OCI-LY7 (cell line): ENCODE data around the gene CD36. TPM values are rescaled to one million over a fixed set of nuclear protein-coding genes. Genes with fewer than 3 reads are reported as not detected.

Experiments used
- BruUV-seq: library from RNA; stranded (reverse); fragments of 400-500 nt; replicated peaks from 2 replicates; lab custom pipeline; 2021; lab: Mats Ljungman, UMichigan
- CTCF ChIA-PET: fragments of 300-600 bp; sonication (Branson Sonifier 250); formaldehyde crosslinking; loops from one replicate; lab custom pipeline; 2022; ENCODE audit warnings: antibody characterized with exemption; ENCODE audit not compliant: unreplicated experiment; lab: Charles Lee
- POLR2A ChIA-PET: fragments of 300-600 bp; sonication (Branson Sonifier 250); formaldehyde crosslinking; loops from one replicate; lab custom pipeline; 2022; ENCODE audit warnings: antibody characterized with exemption; lab: Charles Lee
- DNase-seq: peaks from one replicate; pipeline ENCODE4 v3.0.0-alpha.2; 2015; ENCODE audit warnings: low spot score
- H2AFZ ChIP-seq: fragments of 200-600 bp; sonication (generic), shearing (Covaris generic); 2 replicates; pipeline ENCODE4 v1.6.1; 2014; ENCODE audit warnings: mild to moderate bottlenecking, antibody characterized with exemption, low read length, moderate library complexity
- H3K27ac ChIP-seq: fragments of 200-600 bp; sonication (generic); 2 replicates; pipeline ENCODE4 v1.5.1; 2014; ENCODE audit warnings: mixed run types, low read depth, mild to moderate bottlenecking, moderate library complexity, low read length, inconsistent platforms; ENCODE audit not compliant: poor library complexity, severe bottlenecking
- H3K36me3 ChIP-seq: fragments of 200-600 bp; sonication (generic); 2 replicates; pipeline ENCODE4 v1.6.1; 2014; ENCODE audit warnings: mild to moderate bottlenecking, antibody characterized with exemption, low read length, moderate library complexity, mixed read lengths; ENCODE audit not compliant: insufficient read depth
- H3K4me1 ChIP-seq: fragments of 200-600 bp; sonication (generic); 2 replicates; pipeline ENCODE4 v1.5.1; 2014; ENCODE audit warnings: mild to moderate bottlenecking, low read length; ENCODE audit not compliant: insufficient read depth, poor library complexity, severe bottlenecking
- H3K4me2 ChIP-seq: fragments of 200-600 bp; sonication (generic); 2 replicates; pipeline ENCODE4 v1.6.1; 2014; ENCODE audit warnings: mild to moderate bottlenecking, low read length
- H3K4me3 ChIP-seq: fragments of 200-600 bp; sonication (generic); 2 replicates; pipeline ENCODE4 v1.5.1; 2014; ENCODE audit warnings: mild to moderate bottlenecking, low read depth, low read length; ENCODE audit not compliant: poor library complexity, severe bottlenecking
- H3K79me2 ChIP-seq: fragments of 200-600 bp; sonication (generic); 2 replicates; pipeline ENCODE4 v1.6.1; 2016; ENCODE audit warnings: low read depth, mild to moderate bottlenecking, low read length, moderate library complexity, mixed read lengths; ENCODE audit not compliant: insufficient read depth
- H3K9me2 ChIP-seq: fragments of 200-600 bp; sonication (generic); 2 replicates; pipeline ENCODE4 v1.6.1; 2016; ENCODE audit warnings: mild to moderate bottlenecking, low read length, mixed read lengths; ENCODE audit not compliant: insufficient read depth
- H3K9me3 ChIP-seq: fragments of 200-600 bp; sonication (generic); 2 replicates; pipeline ENCODE4 v1.6.1; 2014; ENCODE audit warnings: mild to moderate bottlenecking, mixed run types, low read length, mixed read lengths
- H4K20me1 ChIP-seq: fragments of 200-600 bp; sonication (generic); 2 replicates; pipeline ENCODE4 v1.6.1; 2014; ENCODE audit warnings: mild to moderate bottlenecking, antibody characterized with exemption, low read length, moderate library complexity, mixed read lengths; ENCODE audit not compliant: insufficient read depth
- EZH2phosphoT487 ChIP-seq: fragments of 200-600 bp; sonication (generic); IDR thresholded peaks from 2 replicates; pipeline ENCODE4 v1.6.1; 2018; ENCODE audit warnings: low read depth, borderline replicate concordance, mild to moderate bottlenecking, mixed run types, antibody characterized with exemption, low read length, moderate library complexity, mixed read lengths
- intact Hi-C: fragments of 100-400 bp; cut with micrococcal nuclease; formaldehyde crosslinking; loops from one replicate; pipeline ENCODE4 v1.10.0; 2022; ENCODE audit not compliant: unreplicated experiment
- total RNA-seq, 2 experiments: library from RNA; depleted of rRNA in 1 of 2; stranded (reverse); fragments of >200 nt in 1 of 2; shearing (Covaris generic) in 1 of 2; gene quantifications; 2 replicates each; pipeline ENCODE4 v1.2.3, GENCODE V29; 2014 to 2022
- TF ChIP-seq, protein P1 (sequence below): fragments of 200-600 bp; sonication (generic); conservative IDR thresholded peaks from 2 replicates; pipeline ENCODE4 v1.5.1; 2014; ENCODE audit warnings: mild to moderate bottlenecking, antibody characterized with exemption, low read length, moderate library complexity, mixed read lengths

CD36 gene
- total RNA-seq, 2 experiments from 2014 or later = not detected

DNA sequence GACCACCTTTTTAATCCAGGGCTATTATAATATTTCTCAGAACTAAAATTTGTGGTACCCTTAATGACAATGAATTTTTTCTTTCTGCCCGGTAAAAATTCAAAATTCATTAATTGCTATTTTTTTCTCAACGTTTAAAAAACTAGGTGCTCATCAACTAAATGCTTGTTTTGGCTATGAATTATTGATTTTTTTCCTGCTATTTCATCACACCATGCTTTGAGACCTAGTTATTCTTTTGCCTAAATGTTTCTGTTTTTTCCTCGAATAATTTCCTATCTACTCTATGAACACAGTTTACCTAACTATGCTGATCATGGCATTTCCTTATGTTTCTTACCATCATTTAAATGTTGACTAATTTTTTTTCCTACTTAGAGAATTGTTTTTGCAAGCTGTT is 5.6 kb upstream of the CD36 start:
- H2AFZ ChIP-seq = no peak overlapping the region
- POLR2A ChIA-PET = interaction anchor here (0.6 kb wide), 1 partner anchor 365 kb away, joined by 3 read pairs; no protein-coding TSS in a partner anchor
- H3K36me3 ChIP-seq = no peaks in the 10 kb centered on the region
- no TSS peak for BruUV-seq
- no peak for DNase-seq
- no peaks in the 10 kb centered on the region for H3K79me2 ChIP-seq
- no peaks in the 10 kb centered on the region for H3K4me1 ChIP-seq
- intact Hi-C loops = no loop called here
- no peaks in the 10 kb centered on the region for H3K9me2 ChIP-seq
- no peak overlapping the region for H3K4me3 ChIP-seq
- H3K27ac ChIP-seq = no peak overlapping the region
- no peaks in the 10 kb centered on the region for H4K20me1 ChIP-seq
- no peak overlapping the region for H3K4me2 ChIP-seq
- no peaks in the 10 kb centered on the region for H3K9me3 ChIP-seq
- TF ChIP-seq EZH2phosphoT487 = no peak
- TF ChIP-seq, protein P1, sequence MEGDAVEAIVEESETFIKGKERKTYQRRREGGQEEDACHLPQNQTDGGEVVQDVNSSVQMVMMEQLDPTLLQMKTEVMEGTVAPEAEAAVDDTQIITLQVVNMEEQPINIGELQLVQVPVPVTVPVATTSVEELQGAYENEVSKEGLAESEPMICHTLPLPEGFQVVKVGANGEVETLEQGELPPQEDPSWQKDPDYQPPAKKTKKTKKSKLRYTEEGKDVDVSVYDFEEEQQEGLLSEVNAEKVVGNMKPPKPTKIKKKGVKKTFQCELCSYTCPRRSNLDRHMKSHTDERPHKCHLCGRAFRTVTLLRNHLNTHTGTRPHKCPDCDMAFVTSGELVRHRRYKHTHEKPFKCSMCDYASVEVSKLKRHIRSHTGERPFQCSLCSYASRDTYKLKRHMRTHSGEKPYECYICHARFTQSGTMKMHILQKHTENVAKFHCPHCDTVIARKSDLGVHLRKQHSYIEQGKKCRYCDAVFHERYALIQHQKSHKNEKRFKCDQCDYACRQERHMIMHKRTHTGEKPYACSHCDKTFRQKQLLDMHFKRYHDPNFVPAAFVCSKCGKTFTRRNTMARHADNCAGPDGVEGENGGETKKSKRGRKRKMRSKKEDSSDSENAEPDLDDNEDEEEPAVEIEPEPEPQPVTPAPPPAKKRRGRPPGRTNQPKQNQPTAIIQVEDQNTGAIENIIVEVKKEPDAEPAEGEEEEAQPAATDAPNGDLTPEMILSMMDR = no peak
- CTCF ChIA-PET = no interaction called here

- no peak for TF ChIP-seq EZH2phosphoT487
- TF ChIP-seq, protein P1 = no peak
- no peaks in the 10 kb centered on the region for H3K79me2 ChIP-seq
- no TSS peak for BruUV-seq
- no peak overlapping the region for H3K4me3 ChIP-seq
- H3K9me3 ChIP-seq = no peaks in the 10 kb centered on the region
- DNase-seq = no peak
- H3K27ac ChIP-seq = no peak overlapping the region
- ChIA-PET POLR2A (no interaction called here), CTCF (no interaction called here)
- no peaks in the 10 kb centered on the region for H3K36me3 ChIP-seq
- no peaks in the 10 kb centered on the region for H4K20me1 ChIP-seq
- no peaks in the 10 kb centered on the region for H3K9me2 ChIP-seq
- H2AFZ ChIP-seq = no peak overlapping the region
- H3K4me2 ChIP-seq = no peak overlapping the region
- no peaks in the 10 kb centered on the region for H3K4me1 ChIP-seq
- intact Hi-C loops = no loop called here
Measured at GRCh38 chr7:80634505-80634904, 3.9 kb upstream of the CD36 start.

- no TSS peak for BruUV-seq
- no peaks in the 10 kb centered on the region for H3K9me2 ChIP-seq
- intact Hi-C loops = no loop called here
Measured at GRCh38 chr7:80635533-80635932, 2.9 kb upstream of the CD36 start.

More at GRCh38 chr7:80635533-80635932, 2.9 kb upstream of the CD36 start:
- TF ChIP-seq, protein P1 = no peak
- no peak for TF ChIP-seq EZH2phosphoT487
- Histone ChIP-seq H3K9me3 (no peaks in the 10 kb centered on the region), H3K36me3 (no peaks in the 10 kb centered on the region), H3K79me2 (no peaks in the 10 kb centered on the region), H2AFZ (no peak overlapping the region), H3K27ac (no peak overlapping the region), H3K4me3 (no peak overlapping the region), H3K4me2 (no peak overlapping the region), H4K20me1 (no peaks in the 10 kb centered on the region), H3K4me1 (no peaks in the 10 kb centered on the region)
- ChIA-PET POLR2A (no interaction called here), CTCF (no interaction called here)
- no peak for DNase-seq
